ENCODE measurements around the gene TTC3. TPM values are rescaled to one million over a fixed set of nuclear protein-coding genes. Genes with fewer than 3 reads are reported as not detected.
"Not testable (repeated sequence)": the region's sequence is repeated elsewhere in the genome, so short reads cannot be mapped to it uniquely, and the experiment has no call there.

The TTC3 gene
- total RNA-seq, 8 experiments from 2014 or later, result 118 to 422 (median 314) TPM

DNA sequence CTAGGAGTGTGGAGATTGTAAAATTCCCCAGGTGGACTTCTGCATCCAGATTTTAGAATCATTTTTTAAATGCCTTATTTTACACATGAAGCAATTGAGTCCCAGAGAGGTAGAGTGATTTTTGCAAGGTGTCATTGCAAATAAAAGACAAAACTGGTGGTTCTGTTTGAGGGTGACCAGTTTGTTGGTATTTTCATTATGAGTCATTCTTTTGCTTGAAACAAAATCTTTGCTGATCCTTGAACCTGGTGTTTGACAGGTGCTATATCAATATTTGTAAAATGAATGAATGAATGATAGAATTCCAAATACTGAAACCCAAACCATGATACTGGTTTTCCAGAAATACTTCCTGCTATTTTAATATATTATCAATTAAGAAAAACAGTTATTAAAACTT, 44.1 kb downstream of the TTC3 start:
- Histone ChIP-seq H3K27ac (no peak overlapping the region), H3K4me3 (no peak overlapping the region), H3K4me1 (replicated peaks in 1 of 2) (peaks cover 0 to 8% of the 10 kb centered on the region in 2 donors)
- ATAC-seq (replicated peaks in 6 of 8), result no peak
- in situ Hi-C loops (cut with MboI; ENCODE audit: low pct_unique_long_range_greater_than_20kb in 2 of 9, low sequenced_read_pairs in 9 of 9, unreplicated experiment in 9 of 9), result no loop called here

- no peak for ATAC-seq (replicated peaks in 6 of 8)
- in situ Hi-C loops (cut with MboI; ENCODE audit: low pct_unique_long_range_greater_than_20kb in 2 of 9, low sequenced_read_pairs in 9 of 9, unreplicated experiment in 9 of 9), result no loop called here
- Histone ChIP-seq H3K27ac (no peak overlapping the region), H3K4me1 (replicated peaks in 1 of 2) (peaks cover 0 to 8% of the 10 kb centered on the region in 2 donors), H3K4me3 (no peak overlapping the region)
- WGBS, 10 experiments, result 63 to 100% (median 92%) methylated on average over 1 of the region's 1 CpG; no CpG with 5 or more reads in 4 of the 10 experiments
Measured at GRCh38 chr21:37118187-37118826, 45.3 kb downstream of the TTC3 start.

DNA sequence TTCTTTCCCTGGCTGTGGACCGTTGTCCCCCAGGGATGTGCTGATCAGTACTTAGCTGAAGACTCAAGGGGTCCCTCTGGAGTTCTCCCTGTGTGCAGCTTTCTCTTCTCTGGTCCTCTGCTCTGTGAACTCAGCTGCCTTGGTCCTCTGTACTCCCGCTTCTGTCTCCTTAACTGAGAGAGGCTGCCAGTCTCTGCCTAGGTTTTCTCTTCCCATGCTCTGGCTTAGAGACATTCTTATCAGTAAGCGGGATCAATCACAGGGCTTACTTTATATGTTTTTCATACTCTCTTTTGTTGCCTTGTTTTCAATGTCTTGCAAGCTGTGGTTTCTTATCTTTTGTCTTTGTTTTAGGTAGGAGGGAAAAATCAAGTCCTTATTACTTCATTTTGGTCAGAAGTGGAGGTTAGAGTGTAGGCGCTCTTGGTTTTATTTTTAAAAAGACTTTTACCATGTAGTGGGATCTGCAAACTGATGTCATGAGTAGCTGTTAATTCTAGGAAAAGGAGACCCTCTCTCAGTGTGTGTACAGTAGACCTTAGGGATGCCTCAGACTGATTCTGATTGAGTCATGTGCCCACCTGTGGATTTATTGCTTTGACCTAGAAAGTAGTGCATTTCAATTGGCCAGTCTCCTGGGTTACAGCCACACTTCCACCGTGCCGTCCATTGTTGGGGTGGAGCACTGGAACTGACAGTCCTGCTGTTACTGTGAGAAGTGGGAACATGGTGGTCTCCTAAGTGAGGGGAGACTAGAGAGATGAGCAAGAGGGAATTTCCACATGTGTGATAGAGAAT, 46.6 kb downstream of the TTC3 start:
- in situ Hi-C loops (cut with MboI; ENCODE audit: low pct_unique_long_range_greater_than_20kb in 2 of 9, low sequenced_read_pairs in 9 of 9, unreplicated experiment in 9 of 9), result no loop called here
- H3K27ac ChIP-seq, result no peak overlapping the region
- peak in 5 of 8 experiments; percentile 44 to 87 (median 59) for ATAC-seq (replicated peaks in 6 of 8)
- WGBS, 10 experiments, result 7 to 90% (median 70%) methylated on average over 2 to 6 of the region's 6 CpGs; no CpG with 5 or more reads in 2 of the 10 experiments
- no peak overlapping the region for H3K4me3 ChIP-seq
- H3K4me1 ChIP-seq (replicated peaks in 1 of 2), result peaks cover 0 to 8% of the 10 kb centered on the region in 2 donors

- Histone ChIP-seq H3K4me3 (no peak overlapping the region), H3K4me1 (replicated peaks in 1 of 2) (no peaks in the 10 kb centered on the region), H3K27ac (no peak overlapping the region)
- in situ Hi-C loops (cut with MboI; ENCODE audit: low pct_unique_long_range_greater_than_20kb in 2 of 9, low sequenced_read_pairs in 9 of 9, unreplicated experiment in 9 of 9), result no loop called here
- no peak for ATAC-seq (replicated peaks in 6 of 8)
Measured at GRCh38 chr21:37128076-37128475, 55.0 kb downstream of the TTC3 start.

GRCh38 chr21:37130971-37131370, 57.9 kb downstream of the TTC3 start:
- in situ Hi-C loops (cut with MboI; ENCODE audit: low pct_unique_long_range_greater_than_20kb in 2 of 9, low sequenced_read_pairs in 9 of 9, unreplicated experiment in 9 of 9), result no loop called here

GRCh38 chr21:37136261-37136660, 63.2 kb downstream of the TTC3 start:
- no peak for ATAC-seq (replicated peaks in 6 of 8)
- Histone ChIP-seq H3K4me1 (replicated peaks in 1 of 2) (no peaks in the 10 kb centered on the region), H3K4me3 (no peak overlapping the region), H3K27ac (no peak overlapping the region)
- WGBS, 10 experiments, result 80 to 100% (median 100%) methylated on average over 1 to 2 of the region's 2 CpGs; no CpG with 5 or more reads in 2 of the 10 experiments
- in situ Hi-C loops (cut with MboI; ENCODE audit: low pct_unique_long_range_greater_than_20kb in 2 of 9, low sequenced_read_pairs in 9 of 9, unreplicated experiment in 9 of 9), result no loop called here

More at GRCh38 chr21:37130971-37131370, 57.9 kb downstream of the TTC3 start:
- 69 to 100% (median 93%) methylated on average over 2 of the region's 2 CpGs; no CpG with 5 or more reads in 1 of the 10 experiments for WGBS, 10 experiments
- Histone ChIP-seq H3K4me3 (no peak overlapping the region), H3K4me1 (replicated peaks in 1 of 2) (no peaks in the 10 kb centered on the region), H3K27ac (no peak overlapping the region)
- ATAC-seq (replicated peaks in 6 of 8), result no peak

DNA sequence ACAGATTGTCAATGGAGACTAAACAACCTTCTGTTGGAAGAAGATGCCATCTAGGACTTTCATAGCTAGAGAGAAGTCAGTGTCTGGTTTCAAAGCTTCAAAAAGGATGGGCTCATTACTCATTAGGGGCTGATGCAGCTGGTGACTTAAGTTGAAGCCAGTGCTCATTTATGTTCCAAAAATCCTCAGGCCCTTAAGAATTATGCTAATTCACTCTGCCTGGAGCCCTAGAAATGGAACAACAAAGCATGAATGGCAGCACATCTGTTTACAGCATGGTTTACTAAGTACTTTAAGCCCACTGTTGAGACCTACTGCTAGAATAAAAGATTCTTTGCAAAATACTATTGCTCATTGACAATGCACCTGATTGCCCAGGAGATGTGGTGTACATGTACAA, 63.7 kb downstream of the TTC3 start:
- peak in 3 of 8 experiments; percentile 80 to 94 (median 84) for ATAC-seq (replicated peaks in 6 of 8)
- Histone ChIP-seq H3K27ac (no peak overlapping the region), H3K4me3 (no peak overlapping the region), H3K4me1 (replicated peaks in 1 of 2) (no peaks in the 10 kb centered on the region)
- in situ Hi-C loops (cut with MboI; ENCODE audit: low pct_unique_long_range_greater_than_20kb in 2 of 9, low sequenced_read_pairs in 9 of 9, unreplicated experiment in 9 of 9), result no loop called here

DNA sequence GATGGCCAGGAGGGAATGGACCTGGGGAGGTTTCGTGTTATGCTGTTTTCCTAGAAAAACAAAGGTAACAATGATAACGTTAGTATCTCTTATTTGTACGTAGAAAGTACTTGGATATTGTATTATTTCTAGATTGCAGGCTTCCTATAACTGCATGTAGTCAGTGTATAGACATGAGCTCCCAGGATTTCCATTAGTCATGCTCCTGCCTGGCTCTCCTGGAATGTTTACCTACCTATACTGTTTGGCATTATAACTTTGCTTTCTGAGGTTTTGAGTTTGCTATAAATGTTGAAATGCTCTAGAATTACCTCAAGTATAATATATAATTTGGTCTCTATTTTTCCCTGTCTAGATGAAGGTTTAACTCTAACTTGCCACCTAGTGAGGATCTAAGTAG, 66.1 kb downstream of the TTC3 start:
- Histone ChIP-seq H3K4me3 (no peak overlapping the region), H3K4me1 (replicated peaks in 1 of 2) (no peaks in the 10 kb centered on the region), H3K27ac (no peak overlapping the region)
- WGBS, 10 experiments, result 70 to 100% (median 93%) methylated on average over 2 to 3 of the region's 3 CpGs; no CpG with 5 or more reads in 1 of the 10 experiments
- ATAC-seq (replicated peaks in 6 of 8), result no peak
- in situ Hi-C loops (cut with MboI; ENCODE audit: low pct_unique_long_range_greater_than_20kb in 2 of 9, low sequenced_read_pairs in 9 of 9, unreplicated experiment in 9 of 9), result no loop called here

GRCh38 chr21:37139902-37140301, 66.8 kb downstream of the TTC3 start:
- Histone ChIP-seq H3K4me3 (no peak overlapping the region), H3K4me1 (replicated peaks in 1 of 2) (no peaks in the 10 kb centered on the region), H3K27ac (no peak overlapping the region)
- 34 to 100% (median 61%) methylated on average over 1 to 4 of the region's 4 CpGs; no CpG with 5 or more reads in 1 of the 10 experiments for WGBS, 10 experiments
- in situ Hi-C loops (cut with MboI; ENCODE audit: low pct_unique_long_range_greater_than_20kb in 2 of 9, low sequenced_read_pairs in 9 of 9, unreplicated experiment in 9 of 9), result no loop called here
- peak in 4 of 8 experiments; percentile 29 to 59 (median 48) for ATAC-seq (replicated peaks in 6 of 8)

GRCh38 chr21:37143392-37143791, 70.3 kb downstream of the TTC3 start:
- H3K4me3 ChIP-seq; ATAC-seq (replicated peaks in 6 of 8); H3K4me1 ChIP-seq (replicated peaks in 1 of 2); in situ Hi-C loops (cut with MboI; ENCODE audit: low pct_unique_long_range_greater_than_20kb in 2 of 9, low sequenced_read_pairs in 9 of 9, unreplicated experiment in 9 of 9); H3K27ac ChIP-seq: not testable (repeated sequence)
- no CpG with 5 or more reads among the region's 5 CpGs for WGBS, 10 experiments

GRCh38 chr21:37145635-37146111, 72.6 kb downstream of the TTC3 start:
- peaks cover 6% of the 10 kb centered on the region in 2 donors for H3K4me1 ChIP-seq (replicated peaks in 1 of 2)
- WGBS, 10 experiments, result 83 to 100% (median 96%) methylated on average over 1 to 4 of the region's 4 CpGs; no CpG with 5 or more reads in 7 of the 10 experiments
- peak in 4 of 8 experiments; percentile 11 to 34 (median 16) for ATAC-seq (replicated peaks in 6 of 8)
- H3K4me3 ChIP-seq, result no peak overlapping the region
- in situ Hi-C loops (cut with MboI; ENCODE audit: low pct_unique_long_range_greater_than_20kb in 2 of 9, low sequenced_read_pairs in 9 of 9, unreplicated experiment in 9 of 9), result no loop called here
- H3K27ac ChIP-seq, result no peak overlapping the region

- peak overlapping the region in 1 of 2 donors; percentile 62 for H3K27ac ChIP-seq
- in situ Hi-C loops (cut with MboI; ENCODE audit: low pct_unique_long_range_greater_than_20kb in 2 of 9, low sequenced_read_pairs in 9 of 9, unreplicated experiment in 9 of 9), result no loop called here
- ATAC-seq (replicated peaks in 6 of 8), result peak; percentile 49 to 98 (median 88)
- peaks cover 6% of the 10 kb centered on the region in 2 donors for H3K4me1 ChIP-seq (replicated peaks in 1 of 2)
- no peak overlapping the region for H3K4me3 ChIP-seq
- 33 to 100% (median 83%) methylated on average over 1 to 8 of the region's 8 CpGs for WGBS, 10 experiments
Measured at GRCh38 chr21:37146320-37147235, 73.5 kb downstream of the TTC3 start.

DNA sequence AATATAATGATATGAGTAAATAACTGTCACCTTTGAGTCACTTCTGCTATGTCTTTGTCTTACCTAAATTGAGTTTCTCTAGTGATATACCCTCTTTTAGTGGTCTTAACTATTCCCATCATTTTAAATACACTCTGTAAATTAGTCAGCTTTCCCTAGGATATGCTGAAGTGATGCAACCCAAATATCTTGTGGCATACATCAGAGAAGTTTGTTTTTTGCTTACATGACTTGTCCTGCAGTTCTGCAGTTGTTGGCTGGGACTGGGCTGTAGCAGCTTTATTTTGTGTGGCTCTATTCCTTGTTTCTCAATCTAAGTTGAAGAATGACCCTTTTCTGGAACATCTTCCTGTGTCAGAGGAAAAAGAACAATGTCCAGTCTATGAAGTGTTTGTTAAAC, 76.4 kb downstream of the TTC3 start:
- no peak for ATAC-seq (replicated peaks in 6 of 8)
- no peak overlapping the region for H3K27ac ChIP-seq

More for the DNA sequence above, 76.4 kb downstream of the TTC3 start:
- in situ Hi-C loops (cut with MboI; ENCODE audit: low pct_unique_long_range_greater_than_20kb in 2 of 9, low sequenced_read_pairs in 9 of 9, unreplicated experiment in 9 of 9), result no loop called here
- no peak overlapping the region for H3K4me3 ChIP-seq
- peaks cover 6% of the 10 kb centered on the region in 2 donors for H3K4me1 ChIP-seq (replicated peaks in 1 of 2)

All from motor neuron (in vitro differentiated cells).